OCI-LY7 (cell line): ENCODE data around the gene CCDC54. TPM values are rescaled to one million over a fixed set of nuclear protein-coding genes. Genes with fewer than 3 reads are reported as not detected.

ENCODE experiments used
- BruUV-seq: library from RNA; stranded (reverse); fragments of 400-500 nt; replicated peaks from 2 replicates; lab custom pipeline; 2021; lab: Mats Ljungman, UMichigan
- CTCF ChIA-PET: fragments of 300-600 bp; sonication (Branson Sonifier 250); formaldehyde crosslinking; loops from one replicate; lab custom pipeline; 2022; ENCODE audit warnings: antibody characterized with exemption; ENCODE audit not compliant: unreplicated experiment; lab: Charles Lee
- POLR2A ChIA-PET: fragments of 300-600 bp; sonication (Branson Sonifier 250); formaldehyde crosslinking; loops from one replicate; lab custom pipeline; 2022; ENCODE audit warnings: antibody characterized with exemption; lab: Charles Lee
- DNase-seq: peaks from one replicate; pipeline ENCODE4 v3.0.0-alpha.2; 2015; ENCODE audit warnings: low spot score
- H2AFZ ChIP-seq: fragments of 200-600 bp; sonication (generic), shearing (Covaris generic); 2 replicates; pipeline ENCODE4 v1.6.1; 2014; ENCODE audit warnings: mild to moderate bottlenecking, antibody characterized with exemption, low read length, moderate library complexity
- H3K27ac ChIP-seq: fragments of 200-600 bp; sonication (generic); 2 replicates; pipeline ENCODE4 v1.5.1; 2014; ENCODE audit warnings: mixed run types, low read depth, mild to moderate bottlenecking, moderate library complexity, low read length, inconsistent platforms; ENCODE audit not compliant: poor library complexity, severe bottlenecking
- H3K36me3 ChIP-seq: fragments of 200-600 bp; sonication (generic); 2 replicates; pipeline ENCODE4 v1.6.1; 2014; ENCODE audit warnings: mild to moderate bottlenecking, antibody characterized with exemption, low read length, moderate library complexity, mixed read lengths; ENCODE audit not compliant: insufficient read depth
- H3K4me1 ChIP-seq: fragments of 200-600 bp; sonication (generic); 2 replicates; pipeline ENCODE4 v1.5.1; 2014; ENCODE audit warnings: mild to moderate bottlenecking, low read length; ENCODE audit not compliant: insufficient read depth, poor library complexity, severe bottlenecking
- H3K4me2 ChIP-seq: fragments of 200-600 bp; sonication (generic); 2 replicates; pipeline ENCODE4 v1.6.1; 2014; ENCODE audit warnings: mild to moderate bottlenecking, low read length
- H3K4me3 ChIP-seq: fragments of 200-600 bp; sonication (generic); 2 replicates; pipeline ENCODE4 v1.5.1; 2014; ENCODE audit warnings: mild to moderate bottlenecking, low read depth, low read length; ENCODE audit not compliant: poor library complexity, severe bottlenecking
- H3K79me2 ChIP-seq: fragments of 200-600 bp; sonication (generic); 2 replicates; pipeline ENCODE4 v1.6.1; 2016; ENCODE audit warnings: low read depth, mild to moderate bottlenecking, low read length, moderate library complexity, mixed read lengths; ENCODE audit not compliant: insufficient read depth
- H3K9me2 ChIP-seq: fragments of 200-600 bp; sonication (generic); 2 replicates; pipeline ENCODE4 v1.6.1; 2016; ENCODE audit warnings: mild to moderate bottlenecking, low read length, mixed read lengths; ENCODE audit not compliant: insufficient read depth
- H3K9me3 ChIP-seq: fragments of 200-600 bp; sonication (generic); 2 replicates; pipeline ENCODE4 v1.6.1; 2014; ENCODE audit warnings: mild to moderate bottlenecking, mixed run types, low read length, mixed read lengths
- H4K20me1 ChIP-seq: fragments of 200-600 bp; sonication (generic); 2 replicates; pipeline ENCODE4 v1.6.1; 2014; ENCODE audit warnings: mild to moderate bottlenecking, antibody characterized with exemption, low read length, moderate library complexity, mixed read lengths; ENCODE audit not compliant: insufficient read depth
- CTCF ChIP-seq: fragments of 200-600 bp; sonication (generic); conservative IDR thresholded peaks from 2 replicates; pipeline ENCODE4 v1.5.1; 2014; ENCODE audit warnings: mild to moderate bottlenecking, antibody characterized with exemption, low read length, moderate library complexity, mixed read lengths
- EZH2phosphoT487 ChIP-seq: fragments of 200-600 bp; sonication (generic); IDR thresholded peaks from 2 replicates; pipeline ENCODE4 v1.6.1; 2018; ENCODE audit warnings: low read depth, borderline replicate concordance, mild to moderate bottlenecking, mixed run types, antibody characterized with exemption, low read length, moderate library complexity, mixed read lengths
- intact Hi-C: fragments of 100-400 bp; cut with micrococcal nuclease; formaldehyde crosslinking; loops from one replicate; pipeline ENCODE4 v1.10.0; 2022; ENCODE audit not compliant: unreplicated experiment
- total RNA-seq, 2 experiments: library from RNA; depleted of rRNA in 1 of 2; stranded (reverse); fragments of >200 nt in 1 of 2; shearing (Covaris generic) in 1 of 2; gene quantifications; 2 replicates each; pipeline ENCODE4 v1.2.3, GENCODE V29; 2014 to 2022

The CCDC54 gene
- total RNA-seq, 2 experiments from 2014 or later, result not detected

- POLR2A ChIA-PET, result interaction anchor here (0.9 to 1.6 kb wide), 5 partner anchors 8 to 389 kb away, joined by 3 to 4 read pairs (median 3); no protein-coding TSS in a partner anchor
- H3K4me1 ChIP-seq, result no peaks in the 10 kb centered on the region
- no peaks in the 10 kb centered on the region for H3K9me2 ChIP-seq
- H2AFZ ChIP-seq, result no peak overlapping the region
- no peaks in the 10 kb centered on the region for H3K36me3 ChIP-seq
- H3K79me2 ChIP-seq, result no peaks in the 10 kb centered on the region
- H3K4me2 ChIP-seq, result no peak overlapping the region
- H3K9me3 ChIP-seq, result no peaks in the 10 kb centered on the region
- CTCF ChIA-PET, result interaction anchor here (2.0 kb wide), 1 partner anchor 12 kb away, joined by 6 read pairs; no protein-coding TSS in a partner anchor
- TF ChIP-seq CTCF, result no peak
- no peak for TF ChIP-seq EZH2phosphoT487
- H3K27ac ChIP-seq, result no peak overlapping the region
- H4K20me1 ChIP-seq, result no peaks in the 10 kb centered on the region
- no peak overlapping the region for H3K4me3 ChIP-seq
- no peak for DNase-seq
- intact Hi-C loops, result no loop called here
- BruUV-seq, result no TSS peak
These were observed 25.0 kb downstream of the CCDC54 start for GRCh38 chr3:107402214-107402613.

- POLR2A ChIA-PET, result interaction anchor here (1.1 to 1.5 kb wide), 4 partner anchors 8 to 174 kb away, joined by 3 to 7 read pairs (median 4); no protein-coding TSS in a partner anchor
- no peaks in the 10 kb centered on the region for H4K20me1 ChIP-seq
- CTCF ChIA-PET, result no interaction called here
These were observed 27.7 kb downstream of the CCDC54 start for GRCh38 chr3:107404727-107405469.

More at GRCh38 chr3:107404727-107405469, 27.7 kb downstream of the CCDC54 start:
- no peaks in the 10 kb centered on the region for H3K36me3 ChIP-seq
- H3K4me1 ChIP-seq, result no peaks in the 10 kb centered on the region
- no peak overlapping the region for H3K27ac ChIP-seq
- BruUV-seq, result no TSS peak
- TF ChIP-seq CTCF, result no peak
- no peak for TF ChIP-seq EZH2phosphoT487
- H2AFZ ChIP-seq, result no peak overlapping the region
- no peaks in the 10 kb centered on the region for H3K79me2 ChIP-seq
- DNase-seq, result no peak
- no peaks in the 10 kb centered on the region for H3K9me2 ChIP-seq
- peaks cover 9% of the 10 kb centered on the region; the same call in 1 of the 2 replicates for H3K9me3 ChIP-seq
- intact Hi-C loops, result no loop called here
- H3K4me2 ChIP-seq, result no peak overlapping the region
- no peak overlapping the region for H3K4me3 ChIP-seq
